ENCODE data around the gene TTC4. TPM values are rescaled to one million over a fixed set of nuclear protein-coding genes. Genes with fewer than 3 reads are reported as not detected.

TTC4 gene
- total RNA-seq, 1 donor from 2014 or later = 12.7 TPM

DNA sequence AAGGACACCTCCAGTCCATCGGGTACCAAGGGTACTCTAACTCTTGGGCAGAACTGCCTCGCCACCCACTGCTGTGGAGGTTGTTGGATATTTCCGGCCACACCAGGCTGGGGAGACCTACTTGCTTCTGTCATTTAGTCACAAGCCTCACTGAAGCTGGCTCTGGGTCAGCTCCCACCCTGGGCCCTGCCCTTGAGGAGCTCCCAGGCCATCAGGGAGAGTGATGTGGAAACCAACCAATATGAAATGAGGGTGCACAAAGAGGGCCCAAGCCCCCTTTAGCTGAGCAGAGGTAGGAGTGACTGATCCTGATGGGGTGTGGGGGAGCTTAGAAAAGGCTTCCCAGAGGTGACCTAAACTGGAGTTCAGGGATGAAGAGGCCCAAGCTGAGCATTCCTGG is 29.0 kb downstream of the TTC4 start:
- no peak overlapping the region for H3K4me3 Mint-ChIP-seq (ENCODE audit: unreplicated experiment)
- no peaks in the 10 kb centered on the region for H3K9me3 Mint-ChIP-seq (ENCODE audit: low read depth)
- H3K27ac Mint-ChIP-seq (ENCODE audit: unreplicated experiment) = no peak overlapping the region
- H3K4me1 Mint-ChIP-seq (ENCODE audit: low read depth) = no peaks in the 10 kb centered on the region
- no peak for DNase-seq (ENCODE audit: low spot score)
- no peaks in the 10 kb centered on the region for H3K27me3 Mint-ChIP-seq (ENCODE audit: low read depth)
- peaks cover 15% of the 10 kb centered on the region for H3K36me3 Mint-ChIP-seq (ENCODE audit: low read depth)
- TF ChIP-seq, protein P1, sequence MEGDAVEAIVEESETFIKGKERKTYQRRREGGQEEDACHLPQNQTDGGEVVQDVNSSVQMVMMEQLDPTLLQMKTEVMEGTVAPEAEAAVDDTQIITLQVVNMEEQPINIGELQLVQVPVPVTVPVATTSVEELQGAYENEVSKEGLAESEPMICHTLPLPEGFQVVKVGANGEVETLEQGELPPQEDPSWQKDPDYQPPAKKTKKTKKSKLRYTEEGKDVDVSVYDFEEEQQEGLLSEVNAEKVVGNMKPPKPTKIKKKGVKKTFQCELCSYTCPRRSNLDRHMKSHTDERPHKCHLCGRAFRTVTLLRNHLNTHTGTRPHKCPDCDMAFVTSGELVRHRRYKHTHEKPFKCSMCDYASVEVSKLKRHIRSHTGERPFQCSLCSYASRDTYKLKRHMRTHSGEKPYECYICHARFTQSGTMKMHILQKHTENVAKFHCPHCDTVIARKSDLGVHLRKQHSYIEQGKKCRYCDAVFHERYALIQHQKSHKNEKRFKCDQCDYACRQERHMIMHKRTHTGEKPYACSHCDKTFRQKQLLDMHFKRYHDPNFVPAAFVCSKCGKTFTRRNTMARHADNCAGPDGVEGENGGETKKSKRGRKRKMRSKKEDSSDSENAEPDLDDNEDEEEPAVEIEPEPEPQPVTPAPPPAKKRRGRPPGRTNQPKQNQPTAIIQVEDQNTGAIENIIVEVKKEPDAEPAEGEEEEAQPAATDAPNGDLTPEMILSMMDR (IDR thresholded peaks at IDR 0.05) = no peak

DNA sequence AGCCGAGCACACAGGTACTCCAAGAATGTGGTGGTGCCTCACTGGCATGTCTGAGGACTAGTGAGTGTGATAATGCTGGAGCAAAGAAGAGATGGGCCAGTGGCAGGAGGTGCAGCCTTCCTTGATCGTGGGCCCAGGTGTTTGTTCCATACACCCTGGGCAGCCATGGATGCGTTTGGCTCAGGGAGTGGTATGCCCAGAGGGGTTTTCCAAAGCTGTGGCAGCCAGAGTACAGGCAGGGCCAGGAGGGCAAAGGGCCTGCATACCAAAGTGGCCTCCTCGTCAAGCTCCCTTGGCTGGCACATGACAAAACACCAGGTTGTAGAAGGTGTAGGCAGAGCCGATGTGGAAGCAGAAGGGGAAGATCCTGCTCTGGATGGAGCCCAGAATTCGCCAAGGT is 29.6 kb downstream of the TTC4 start:
- DNase-seq (ENCODE audit: low spot score) = no peak
- TF ChIP-seq, protein P1 (IDR thresholded peaks at IDR 0.05) = no peak
- Mint-ChIP-seq H3K36me3 (ENCODE audit: low read depth) (peaks cover 11% of the 10 kb centered on the region), H3K4me1 (ENCODE audit: low read depth) (no peaks in the 10 kb centered on the region), H3K9me3 (ENCODE audit: low read depth) (no peaks in the 10 kb centered on the region), H3K27me3 (ENCODE audit: low read depth) (no peaks in the 10 kb centered on the region), H3K4me3 (ENCODE audit: unreplicated experiment) (no peak overlapping the region), H3K27ac (ENCODE audit: unreplicated experiment) (no peak overlapping the region)

DNA sequence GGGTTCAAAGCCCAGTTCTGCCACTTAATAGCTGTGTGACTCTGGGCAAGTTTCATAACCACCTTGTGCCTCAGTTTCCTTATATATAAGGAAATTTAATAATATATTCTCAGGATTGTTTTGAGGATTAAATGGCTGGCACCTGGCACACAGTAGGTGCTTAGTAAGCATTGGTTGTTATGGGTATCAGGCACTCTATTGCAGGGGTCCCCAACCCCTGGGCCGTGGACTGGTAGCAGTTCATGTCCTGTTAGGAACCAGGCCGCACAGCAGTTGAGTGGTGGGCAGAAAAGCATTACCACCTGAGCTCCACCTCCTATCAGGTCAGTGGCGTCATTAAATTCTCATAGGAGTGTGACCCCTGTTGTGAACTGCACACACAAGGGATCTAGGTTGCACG is 30.2 kb downstream of the TTC4 start:
- H3K27me3 Mint-ChIP-seq (ENCODE audit: low read depth) = no peaks in the 10 kb centered on the region
- TF ChIP-seq, protein P1 (IDR thresholded peaks at IDR 0.05) = no peak
- DNase-seq (ENCODE audit: low spot score) = no peak
- no peaks in the 10 kb centered on the region for H3K4me1 Mint-ChIP-seq (ENCODE audit: low read depth)
- peaks cover 11% of the 10 kb centered on the region for H3K36me3 Mint-ChIP-seq (ENCODE audit: low read depth)
- H3K27ac Mint-ChIP-seq (ENCODE audit: unreplicated experiment) = no peak overlapping the region
- no peak overlapping the region for H3K4me3 Mint-ChIP-seq (ENCODE audit: unreplicated experiment)
- no peaks in the 10 kb centered on the region for H3K9me3 Mint-ChIP-seq (ENCODE audit: low read depth)

DNA sequence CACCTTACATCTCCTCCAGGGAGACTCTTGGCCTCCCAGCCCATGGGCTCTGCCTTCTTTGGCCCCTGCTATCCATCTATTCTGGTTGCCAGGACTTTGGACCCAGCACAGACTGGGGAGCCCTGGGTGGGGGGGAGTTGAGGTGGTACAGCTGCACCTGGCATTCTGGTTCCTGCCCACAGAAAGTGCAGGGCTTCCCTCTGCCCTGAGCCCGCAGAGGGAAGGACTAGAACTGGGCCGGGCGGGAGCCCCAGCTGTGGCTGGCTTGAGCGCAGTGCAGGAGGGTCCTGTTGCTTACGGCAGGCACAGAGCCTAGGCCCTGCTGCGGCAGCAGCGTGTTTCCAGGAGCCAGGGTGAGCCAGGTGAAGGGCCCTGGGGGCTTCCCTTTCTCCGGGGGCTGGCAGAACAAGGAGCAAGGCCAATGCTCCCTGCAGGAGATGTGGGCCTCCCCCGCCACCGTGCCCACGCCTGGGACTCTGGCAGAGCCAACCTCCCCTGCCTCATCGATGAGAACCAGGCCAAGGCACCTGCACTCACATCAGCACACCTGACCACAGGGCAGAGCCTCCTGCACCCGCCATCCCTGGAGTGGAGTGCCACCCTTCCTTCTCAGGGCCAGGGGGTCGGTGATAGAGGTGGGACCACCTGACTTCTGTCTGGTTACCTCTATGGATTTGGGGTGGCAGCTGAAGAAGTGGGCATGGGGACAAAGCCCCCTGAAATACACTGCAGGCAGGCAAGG is 32.6 kb downstream of the TTC4 start:
- Mint-ChIP-seq H3K4me1 (ENCODE audit: low read depth) (no peaks in the 10 kb centered on the region), H3K4me3 (ENCODE audit: unreplicated experiment) (no peak overlapping the region), H3K9me3 (ENCODE audit: low read depth) (no peaks in the 10 kb centered on the region), H3K27ac (ENCODE audit: unreplicated experiment) (no peak overlapping the region), H3K36me3 (ENCODE audit: low read depth) (no peaks in the 10 kb centered on the region), H3K27me3 (ENCODE audit: low read depth) (no peaks in the 10 kb centered on the region)
- no peak for DNase-seq (ENCODE audit: low spot score)
- TF ChIP-seq, protein P1 (IDR thresholded peaks at IDR 0.05) = no peak

DNA sequence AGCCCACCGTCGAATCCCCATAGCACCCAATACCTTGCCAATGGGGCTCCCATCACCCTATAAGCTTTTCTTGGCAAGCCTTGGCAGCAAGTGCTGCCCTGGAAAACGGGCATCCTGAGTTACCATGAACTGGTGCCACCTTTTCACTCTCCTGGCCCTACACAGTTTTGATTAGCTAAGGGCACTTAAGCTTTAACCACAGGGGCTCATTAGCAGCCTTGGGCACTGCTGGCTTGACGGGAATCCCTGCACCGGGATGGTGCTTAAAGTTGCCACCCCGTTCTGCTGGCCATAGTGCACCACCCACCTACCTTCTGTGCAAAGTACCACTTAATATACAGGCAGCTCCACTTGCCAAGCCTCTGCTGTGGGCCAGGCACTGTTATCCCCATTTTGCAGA is 34.9 kb downstream of the TTC4 start:
- H3K4me1 Mint-ChIP-seq (ENCODE audit: low read depth) = no peaks in the 10 kb centered on the region
- H3K4me3 Mint-ChIP-seq (ENCODE audit: unreplicated experiment) = no peak overlapping the region
- H3K27ac Mint-ChIP-seq (ENCODE audit: unreplicated experiment) = no peak overlapping the region
- TF ChIP-seq, protein P1 (IDR thresholded peaks at IDR 0.05) = no peak
- H3K27me3 Mint-ChIP-seq (ENCODE audit: low read depth) = no peaks in the 10 kb centered on the region
- DNase-seq (ENCODE audit: low spot score) = no peak
- no peaks in the 10 kb centered on the region for H3K36me3 Mint-ChIP-seq (ENCODE audit: low read depth)
- H3K9me3 Mint-ChIP-seq (ENCODE audit: low read depth) = no peaks in the 10 kb centered on the region

All from chondrocyte (in vitro differentiated cells).